ENCODE data around the gene PEX13. TPM values are rescaled to one million over a fixed set of nuclear protein-coding genes. Genes with fewer than 3 reads are reported as not detected.

Gene PEX13
- total RNA-seq, 1 donor from 2014 or later = 22.3 TPM

GRCh38 chr2:61059382-61059781 is 41.9 kb downstream of the PEX13 start:
- DNase-seq (ENCODE audit: low spot score) = no peak
- no peak for ATAC-seq

DNA sequence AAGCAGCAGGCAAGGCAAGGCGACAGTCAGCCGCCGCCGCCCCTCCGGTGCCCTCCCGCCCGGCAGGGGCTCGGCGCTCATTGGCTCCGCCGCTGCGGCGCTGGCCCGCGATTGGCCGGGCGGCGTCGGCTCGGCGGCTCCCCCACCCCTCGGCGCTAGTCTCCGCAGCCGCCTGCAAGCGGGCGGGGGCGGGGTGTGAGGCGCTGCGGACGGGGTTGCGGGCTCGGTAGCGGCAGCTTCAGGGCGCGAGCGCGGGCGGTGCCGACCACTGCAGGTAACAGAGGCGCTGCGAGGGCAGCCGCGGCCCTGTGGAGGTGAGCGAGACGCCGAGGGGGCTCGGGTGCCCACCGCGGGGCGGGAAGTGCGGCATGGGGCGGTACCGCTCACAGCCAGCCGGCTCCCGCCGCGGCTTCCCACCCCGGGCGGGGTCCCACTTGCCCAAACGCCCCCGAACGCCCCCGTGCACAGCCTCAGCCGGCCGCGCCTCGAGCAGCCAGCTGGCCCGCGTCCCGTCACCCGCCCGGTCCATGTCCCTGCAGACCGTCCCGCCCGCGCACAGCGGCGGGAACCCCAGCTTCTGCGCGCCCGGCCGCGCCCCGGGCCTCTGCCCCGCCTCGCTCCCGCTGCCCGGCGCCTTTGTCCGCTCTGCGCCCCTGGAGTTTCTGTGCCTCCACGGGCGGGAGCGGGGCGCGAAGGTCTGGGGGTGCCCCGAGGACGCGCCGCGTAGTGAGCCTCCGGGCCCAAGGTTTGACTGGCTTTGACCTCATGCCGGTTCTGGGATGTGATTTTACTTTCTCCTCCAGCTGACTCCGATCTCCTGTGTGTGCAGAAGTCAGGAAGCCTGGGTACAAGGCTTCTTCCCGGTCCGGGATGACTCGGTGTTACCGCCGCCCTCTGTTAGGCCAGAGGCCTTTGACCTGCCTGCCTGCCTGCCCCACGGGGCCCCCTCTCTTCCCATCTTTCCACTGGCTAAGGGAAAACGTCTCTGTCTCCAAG is 48.5 kb downstream of the PEX13 start, which contains the start of gene SANBR:
Gene SANBR (plus strand): TSS at position 158 of the 996 bp plus-strand sequence. CDS start 4,480 bp downstream, outside the sequence.
- ATAC-seq = peak; percentile 97
- peak; percentile 87 for DNase-seq (ENCODE audit: low spot score)

GRCh38 chr2:61074100-61074499 is 56.6 kb downstream of the PEX13 start:
- no peak for ATAC-seq
- DNase-seq (ENCODE audit: low spot score) = no peak

GRCh38 chr2:61085883-61086282 is 68.4 kb downstream of the PEX13 start:
- DNase-seq (ENCODE audit: low spot score) = no peak
- no peak for ATAC-seq

GRCh38 chr2:61089797-61090196 is 72.3 kb downstream of the PEX13 start:
- DNase-seq (ENCODE audit: low spot score) = no peak
- no peak for ATAC-seq

DNA sequence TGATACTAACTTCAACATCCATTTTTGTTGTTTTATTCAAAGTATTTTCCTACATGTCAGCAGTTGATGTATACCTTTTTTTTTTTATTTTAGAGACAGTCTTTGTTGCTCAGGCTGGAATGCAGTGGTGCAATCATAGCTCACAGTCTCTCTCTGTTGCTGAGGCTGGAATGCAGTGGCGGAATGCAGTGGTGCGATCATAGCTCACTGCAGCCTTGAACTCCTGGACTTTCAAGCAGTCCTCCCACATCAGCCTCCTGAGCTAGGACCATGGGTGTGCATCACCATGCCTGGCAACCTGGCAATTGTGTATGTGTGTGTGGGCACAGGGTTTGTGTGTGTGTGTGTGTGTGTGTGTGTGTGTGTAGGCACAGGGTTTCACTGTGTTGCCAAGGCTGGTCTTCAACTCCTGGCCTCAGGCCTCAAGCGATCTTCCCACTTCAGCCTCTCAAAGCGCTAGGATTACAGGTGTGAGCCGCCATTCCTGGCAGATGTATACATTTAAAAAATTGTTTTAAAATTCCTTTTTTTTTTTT is 72.9 kb downstream of the PEX13 start:
- DNase-seq (ENCODE audit: low spot score) = no peak
- ATAC-seq = no peak

DNA sequence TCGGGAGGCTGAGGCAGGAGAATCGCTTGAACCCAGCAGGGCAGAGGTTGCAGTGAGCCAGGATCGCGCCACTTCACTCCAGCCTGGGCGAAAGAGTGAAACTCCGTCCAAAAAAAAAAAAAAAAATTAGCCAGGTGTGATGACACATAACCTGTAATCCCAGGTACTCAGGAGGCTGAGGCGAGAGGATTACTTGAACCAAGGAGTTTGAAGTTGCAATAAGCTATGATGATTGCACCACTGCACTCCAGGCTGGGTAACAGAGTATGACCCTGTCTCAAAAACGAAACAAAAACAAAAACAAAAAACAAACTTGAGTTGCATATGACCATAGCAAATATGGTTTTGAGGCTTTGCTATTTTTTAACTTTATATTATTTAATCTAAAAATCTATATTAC is 74.0 kb downstream of the PEX13 start:
- no peak for DNase-seq (ENCODE audit: low spot score)
- ATAC-seq = no peak

DNA sequence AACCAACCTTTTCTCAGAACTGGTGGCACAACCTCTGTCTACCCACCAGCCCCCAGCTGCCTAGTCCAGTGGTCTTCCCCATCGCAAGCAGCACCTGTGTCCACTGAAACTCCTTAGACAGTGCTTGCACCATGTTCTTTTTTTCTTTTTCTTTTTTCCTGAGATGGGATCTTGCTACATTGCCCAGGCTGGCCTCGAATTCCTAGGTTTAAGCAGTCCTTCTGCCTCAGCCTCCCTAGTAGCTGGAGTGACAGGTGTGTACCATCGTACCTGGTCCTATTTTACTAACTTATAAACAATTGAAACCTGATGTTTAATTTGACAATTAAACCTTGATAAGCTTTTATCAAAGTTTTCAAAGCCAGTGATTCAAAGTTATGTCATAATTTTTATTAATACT is 78.9 kb downstream of the PEX13 start:
- no peak for DNase-seq (ENCODE audit: low spot score)
- no peak for ATAC-seq

DNA sequence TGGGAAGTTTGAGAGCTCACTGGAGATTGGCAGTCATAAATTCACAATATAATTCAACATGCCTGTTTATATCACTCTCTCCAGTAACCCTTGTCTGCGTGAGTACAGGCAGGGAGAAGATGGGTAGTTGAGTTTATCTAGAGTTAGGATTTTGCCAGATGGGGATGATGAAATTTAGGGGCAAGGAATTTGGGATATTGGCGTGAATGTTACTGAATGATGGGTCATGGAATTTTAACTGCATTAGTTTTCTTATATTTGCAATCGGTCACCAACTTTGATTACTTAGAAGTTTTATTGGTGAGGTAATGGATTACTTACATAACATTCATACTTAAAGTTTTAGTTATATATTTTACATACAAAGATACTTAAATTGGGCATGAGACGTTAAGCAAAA is 83.3 kb downstream of the PEX13 start:
- ATAC-seq (no peak), DNase-seq (ENCODE audit: low spot score) (no peak)

Other genes with a start within 250 kb of the PEX13 start
- 4.4 TPM for gene REL, start 136.1 kb upstream of the PEX13 start, total RNA-seq
- 9.8 TPM for gene PUS10, start 535 bp downstream of the PEX13 start, total RNA-seq
- gene SANBR, start 48.2 kb downstream of the PEX13 start, total RNA-seq = 2.0 TPM
- 13.5 TPM for gene C2orf74, start 144.5 kb downstream of the PEX13 start, total RNA-seq